ENCODE measurements around the gene AFF3.

DNA sequence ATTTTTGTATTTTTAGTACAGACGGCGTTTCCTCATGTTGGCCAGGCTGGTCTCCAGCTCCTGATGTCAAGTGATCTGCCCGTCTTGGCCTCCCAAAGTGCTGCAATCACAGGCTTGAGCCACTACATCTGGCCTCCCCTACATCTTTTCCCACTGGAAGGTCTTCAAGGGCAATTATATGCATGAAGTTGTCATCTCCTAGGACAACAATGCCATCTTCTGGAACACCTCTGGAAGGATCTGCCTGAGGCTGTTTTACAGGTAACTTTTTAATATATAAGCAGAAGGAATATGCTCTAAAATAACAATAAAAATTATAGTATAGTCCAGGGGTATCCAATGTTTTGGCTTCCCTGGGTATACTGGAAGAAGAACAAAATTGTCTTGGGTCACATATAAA is 321.4 kb downstream of the AFF3 start:
- TF ChIP-seq, protein P1, sequence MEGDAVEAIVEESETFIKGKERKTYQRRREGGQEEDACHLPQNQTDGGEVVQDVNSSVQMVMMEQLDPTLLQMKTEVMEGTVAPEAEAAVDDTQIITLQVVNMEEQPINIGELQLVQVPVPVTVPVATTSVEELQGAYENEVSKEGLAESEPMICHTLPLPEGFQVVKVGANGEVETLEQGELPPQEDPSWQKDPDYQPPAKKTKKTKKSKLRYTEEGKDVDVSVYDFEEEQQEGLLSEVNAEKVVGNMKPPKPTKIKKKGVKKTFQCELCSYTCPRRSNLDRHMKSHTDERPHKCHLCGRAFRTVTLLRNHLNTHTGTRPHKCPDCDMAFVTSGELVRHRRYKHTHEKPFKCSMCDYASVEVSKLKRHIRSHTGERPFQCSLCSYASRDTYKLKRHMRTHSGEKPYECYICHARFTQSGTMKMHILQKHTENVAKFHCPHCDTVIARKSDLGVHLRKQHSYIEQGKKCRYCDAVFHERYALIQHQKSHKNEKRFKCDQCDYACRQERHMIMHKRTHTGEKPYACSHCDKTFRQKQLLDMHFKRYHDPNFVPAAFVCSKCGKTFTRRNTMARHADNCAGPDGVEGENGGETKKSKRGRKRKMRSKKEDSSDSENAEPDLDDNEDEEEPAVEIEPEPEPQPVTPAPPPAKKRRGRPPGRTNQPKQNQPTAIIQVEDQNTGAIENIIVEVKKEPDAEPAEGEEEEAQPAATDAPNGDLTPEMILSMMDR (IDR thresholded peaks at IDR 0.05), result no peak
- TF ChIP-seq POLR2A (IDR thresholded peaks at IDR 0.05), result no peak

Data from lower leg skin (tissue), 3 donors.